HG03432 (cell line): Measurements from ENCODE around the gene CYTL1.
"Not testable (repeated sequence)": the region's sequence is repeated elsewhere in the genome, so short reads cannot be mapped to it uniquely, and the experiment has no call there.

Experiments used
- ATAC-seq: cut with Tn5 transposase; IDR thresholded peaks from one replicate; pipeline ENCODE4 v1.9.1; 2021; ENCODE audit warnings: mild to moderate bottlenecking, moderate library complexity; ENCODE audit not compliant: unreplicated experiment

CYTL1 gene

GRCh38 chr4:5034206-5034605 lies 14.9 kb upstream of the CYTL1 start:
- no peak for ATAC-seq

GRCh38 chr4:5033281-5033841 lies 14.1 kb upstream of the CYTL1 start:
- no peak for ATAC-seq

GRCh38 chr4:5032813-5033212 lies 13.6 kb upstream of the CYTL1 start:
- no peak for ATAC-seq

- no peak for ATAC-seq
These were observed 11.7 kb upstream of the CYTL1 start for GRCh38 chr4:5030927-5031326.

- ATAC-seq = no peak
These were observed 11.0 kb upstream of the CYTL1 start for GRCh38 chr4:5030221-5030620.

DNA sequence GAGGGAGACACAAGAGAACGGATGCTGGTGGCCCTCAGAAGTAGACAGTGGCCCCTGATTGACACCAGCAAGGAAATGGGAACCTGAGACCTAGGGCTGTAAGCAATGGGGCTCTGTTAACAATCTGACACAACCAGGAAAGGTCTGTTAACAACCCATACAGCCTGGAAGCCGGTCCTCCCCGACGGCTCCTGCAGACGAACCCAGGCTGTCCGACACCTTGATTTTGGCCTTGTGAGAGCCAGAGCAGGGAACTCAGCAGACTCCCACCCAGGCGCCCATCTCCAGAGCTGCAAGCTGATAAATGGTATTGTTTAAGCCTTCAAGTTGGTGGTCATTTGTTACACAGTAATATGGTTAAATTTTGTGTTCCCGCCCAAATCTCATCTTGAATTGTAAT lies 10.2 kb upstream of the CYTL1 start:
- ATAC-seq = no peak

GRCh38 chr4:5028480-5028879 lies 9.2 kb upstream of the CYTL1 start:
- ATAC-seq = no peak

DNA sequence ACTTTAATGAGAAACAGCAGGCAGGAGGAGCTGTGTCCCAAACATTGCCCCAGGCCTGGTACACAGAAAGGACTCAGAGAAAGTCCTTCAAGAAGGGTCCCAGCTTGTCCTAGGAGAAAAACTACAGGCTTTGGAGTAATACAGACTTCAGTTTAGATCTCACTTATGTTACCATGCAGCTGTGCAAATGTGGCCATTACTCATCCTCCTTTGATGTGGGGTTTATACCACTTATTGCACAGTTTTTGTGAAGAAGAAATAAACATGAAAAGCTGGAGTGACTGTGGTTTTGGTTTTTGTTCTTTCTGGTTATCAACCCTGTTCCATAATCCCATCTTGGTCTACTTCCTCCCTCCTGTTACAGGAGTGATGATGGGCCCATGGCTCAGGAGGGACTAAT lies 8.1 kb upstream of the CYTL1 start:
- ATAC-seq = no peak

- ATAC-seq = no peak
These were observed 7.1 kb upstream of the CYTL1 start for GRCh38 chr4:5026371-5026770.

DNA sequence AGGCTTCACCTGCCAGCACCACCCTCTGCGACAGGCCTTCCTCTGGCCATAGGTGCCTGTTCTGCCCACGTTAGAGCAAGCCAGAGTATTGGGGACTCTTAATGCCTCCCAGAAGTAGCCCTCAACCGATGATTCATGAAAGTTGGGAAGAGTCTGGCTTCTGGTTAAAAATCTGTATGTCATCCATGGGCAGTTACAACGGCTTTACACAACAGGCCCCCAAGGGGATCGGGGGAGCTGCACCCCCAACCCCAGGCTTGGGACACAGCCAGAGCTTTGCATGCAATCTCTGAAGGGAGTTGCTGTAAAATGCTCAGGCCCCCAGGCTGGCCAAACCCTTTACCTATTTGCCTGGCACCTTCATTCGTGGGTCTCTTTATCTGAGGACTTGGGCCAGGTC lies 5.4 kb upstream of the CYTL1 start:
- ATAC-seq = no peak

GRCh38 chr4:5021546-5021945 lies 2.3 kb upstream of the CYTL1 start:
- no peak for ATAC-seq

DNA sequence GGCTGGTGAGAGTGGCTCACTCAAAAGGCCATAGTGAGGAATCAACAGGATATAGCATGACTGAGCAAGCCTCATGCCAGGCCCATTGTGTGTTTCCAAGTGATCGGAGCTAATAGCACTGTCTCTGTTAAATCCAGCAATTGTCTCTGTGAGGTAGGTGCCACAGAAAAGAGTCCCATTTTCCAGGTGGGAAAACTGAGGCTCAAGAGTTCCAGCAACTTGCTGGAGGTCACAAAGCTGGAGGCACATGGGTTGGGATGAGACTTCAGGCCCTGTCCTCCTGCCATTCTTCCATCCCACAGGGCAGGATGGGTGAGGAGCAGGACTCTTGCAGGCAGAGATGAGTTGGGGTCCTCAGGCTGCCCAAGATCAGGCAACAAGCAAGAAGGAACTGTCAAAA lies 1.1 kb upstream of the CYTL1 start:
- no peak for ATAC-seq

GRCh38 chr4:5019796-5020195 lies 538 bp upstream of the CYTL1 start:
- ATAC-seq = no peak

DNA sequence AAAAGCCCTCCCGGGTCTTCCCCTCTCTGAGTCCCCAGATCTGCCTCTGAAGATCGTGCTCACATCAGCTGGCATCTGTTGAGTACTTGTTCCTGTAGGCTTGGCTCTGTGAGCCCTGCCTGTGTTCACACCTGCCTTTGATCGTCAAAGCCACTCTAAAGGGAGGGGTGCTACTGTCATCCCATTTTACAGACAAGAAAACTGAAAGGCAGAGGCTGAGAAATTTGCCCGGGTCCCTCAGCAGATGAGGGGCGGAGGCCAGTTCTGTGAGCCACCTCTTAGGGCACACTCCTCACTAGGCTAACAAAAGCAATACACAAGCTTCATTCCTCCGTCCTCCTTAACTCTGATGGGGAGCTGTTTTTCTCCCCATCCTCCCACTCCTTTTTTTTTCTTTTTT lies 655 bp downstream of the CYTL1 start:
- no peak for ATAC-seq

DNA sequence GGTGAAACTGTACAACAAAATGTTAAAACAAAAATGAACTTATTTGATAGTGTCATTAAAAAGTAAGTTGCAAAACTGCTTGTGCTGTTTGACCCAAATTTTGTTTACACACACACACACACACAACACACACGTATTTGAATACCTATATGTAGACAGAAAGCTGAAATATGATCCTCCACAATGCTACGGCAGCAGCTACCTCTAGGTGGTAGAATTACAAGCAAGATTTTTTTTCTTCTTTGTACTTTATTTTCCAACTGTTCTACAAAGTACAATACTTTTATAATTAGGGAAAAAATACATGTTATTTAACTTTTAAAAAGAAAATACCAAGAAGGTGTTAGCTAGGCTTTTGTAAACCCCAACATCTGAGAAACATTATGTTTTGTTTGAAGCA lies 1.2 kb downstream of the CYTL1 start:
- ATAC-seq = no peak

DNA sequence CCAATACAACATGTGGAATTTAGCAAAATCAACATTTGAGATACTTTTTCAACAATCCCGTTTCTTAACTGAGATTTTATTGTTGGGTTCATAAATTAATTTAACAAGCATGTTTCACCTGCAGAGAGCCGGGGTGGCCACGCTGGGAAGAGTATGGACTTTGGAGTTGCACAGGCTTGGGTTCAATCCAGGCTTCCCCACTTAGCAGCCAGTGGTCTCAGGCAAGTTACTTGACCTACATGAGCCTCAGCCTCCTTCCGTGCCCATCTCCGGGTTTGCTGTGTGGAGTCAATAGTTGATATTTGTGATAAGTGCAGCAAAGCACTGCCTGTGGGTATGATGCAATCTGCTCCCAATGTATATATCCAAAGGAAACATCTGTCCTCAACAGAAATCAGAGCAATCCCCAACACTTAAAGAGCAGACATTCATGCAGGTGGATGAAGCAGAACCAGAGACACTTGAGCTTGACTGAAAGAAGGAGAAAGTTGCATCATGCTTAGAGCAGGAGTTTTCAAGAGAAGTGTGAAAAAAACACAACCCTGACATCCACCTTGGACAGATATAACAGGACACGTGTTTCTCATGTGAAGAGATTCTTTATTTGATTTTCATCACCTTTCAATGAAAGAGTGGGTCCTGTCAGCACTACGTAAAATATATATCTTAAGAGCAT lies 5.1 kb downstream of the CYTL1 start:
- no peak for ATAC-seq

DNA sequence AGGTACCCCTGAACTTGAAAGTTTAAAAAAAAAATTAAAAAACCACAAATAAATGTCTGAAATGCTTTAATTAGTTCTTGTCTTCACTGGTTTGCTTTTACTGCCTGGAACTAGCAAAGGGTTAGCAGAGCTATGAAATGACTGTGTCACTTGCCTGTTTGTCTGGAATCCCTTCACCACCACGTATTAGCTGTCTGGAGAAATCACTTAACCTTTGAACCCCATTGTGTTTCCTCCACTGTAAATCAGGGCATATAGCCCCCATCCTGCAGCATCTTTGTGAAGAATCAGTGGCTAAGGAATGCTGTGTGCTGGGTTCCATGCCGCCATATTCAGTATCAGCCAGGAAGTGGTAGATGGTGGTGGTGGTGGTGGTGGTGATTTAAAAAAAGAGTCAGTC lies 6.3 kb downstream of the CYTL1 start:
- ATAC-seq = no peak

DNA sequence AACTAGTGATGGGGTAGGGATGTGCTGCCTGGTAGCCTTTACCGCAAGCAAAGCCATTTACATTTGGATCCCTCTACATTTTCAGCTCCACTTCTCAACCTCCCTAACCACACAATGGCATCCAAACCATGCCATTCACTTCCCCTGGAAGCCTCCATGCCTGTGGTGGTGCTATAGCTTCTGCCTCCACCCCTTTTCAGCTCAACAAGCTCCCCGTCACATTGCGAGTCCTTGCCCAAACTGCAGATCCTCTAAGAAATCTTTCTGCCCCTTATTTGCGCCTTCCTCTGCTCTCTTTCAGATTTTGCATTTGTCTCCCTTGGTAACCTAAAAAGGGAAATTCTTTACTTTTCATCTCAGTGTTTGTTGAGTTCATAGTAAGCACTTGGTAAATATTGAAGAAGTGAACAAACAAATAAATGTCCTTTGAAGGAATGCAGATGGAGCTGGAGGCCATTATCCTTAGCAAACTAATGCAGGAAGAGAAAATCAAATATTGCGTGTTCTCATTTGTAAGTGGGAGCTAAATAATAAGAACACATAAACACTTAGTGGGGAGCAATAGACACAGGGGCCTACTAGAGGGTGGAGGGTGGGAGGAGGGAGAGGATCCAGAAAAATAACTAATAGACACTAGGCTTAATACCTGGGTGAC lies 6.9 kb downstream of the CYTL1 start:
- no peak for ATAC-seq

- no peak for ATAC-seq
These were observed 8.3 kb downstream of the CYTL1 start for GRCh38 chr4:5010984-5011383.

DNA sequence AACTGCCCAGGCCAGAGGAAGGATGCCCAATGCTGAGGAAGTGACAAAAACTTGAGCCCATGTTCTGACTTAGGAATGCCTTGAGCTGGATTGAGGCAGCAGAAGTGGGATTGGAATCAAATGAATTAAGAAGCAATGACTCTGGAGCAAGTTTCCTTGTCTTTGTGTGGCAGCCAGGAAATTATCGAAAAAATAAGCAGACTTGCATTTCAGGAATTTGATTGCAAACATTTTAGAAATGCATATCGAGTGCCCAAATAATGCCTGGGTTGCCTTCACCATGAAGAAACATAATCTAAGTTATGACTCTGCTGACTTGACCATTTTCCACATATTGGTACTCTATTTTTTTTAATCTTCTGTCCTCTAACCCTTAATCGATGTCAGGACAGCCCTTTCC lies 9.5 kb downstream of the CYTL1 start:
- no peak for ATAC-seq

GRCh38 chr4:5006932-5007331 lies 12.3 kb downstream of the CYTL1 start:
- ATAC-seq = not testable (repeated sequence)

DNA sequence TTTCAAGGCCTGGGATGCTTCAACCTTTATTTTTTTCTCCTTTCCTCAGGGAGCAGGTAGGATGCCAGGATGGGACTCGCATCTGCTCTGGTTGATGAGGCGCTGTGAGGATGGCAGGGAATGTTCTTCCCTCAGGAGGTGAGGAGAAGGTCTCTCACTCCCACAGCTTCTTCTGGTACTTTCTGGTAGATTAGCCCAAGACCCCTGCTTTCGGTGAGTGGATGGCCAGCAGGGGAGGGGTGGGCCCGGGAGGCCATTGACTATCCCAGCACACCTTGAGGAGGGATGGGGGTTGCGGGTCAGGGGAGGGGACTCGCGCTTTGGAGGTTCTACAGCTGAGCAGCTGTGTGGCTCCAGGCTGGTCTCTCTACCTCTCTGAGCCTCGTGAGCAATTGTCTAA lies 14.8 kb downstream of the CYTL1 start:
- no peak for ATAC-seq

GRCh38 chr4:5003918-5004317 lies 15.3 kb downstream of the CYTL1 start:
- no peak for ATAC-seq
